T-helper 1 cell (primary cell): ENCODE results near the gene PEF1.

Source experiments
- DNase-seq, 5 donors: peaks; one replicate each; pipeline ENCODE4 v3.0.0-alpha.2; 2012 to 2020
- total RNA-seq, 4 donors: gene quantifications; one replicate each; lab custom pipeline; 2026; lab: John Stamatoyannopoulos, UW

PEF1 gene
- 28.6 to 47.1 (median 43.1) reads per million in 4 donors for total RNA-seq

GRCh38 chr1:31644560-31645273 lies at the start of gene PEF1:
PEF1 (minus strand) TSS chr1:31644876; CDS start chr1:31644864, 12 bp downstream.
- DNase-seq = peak; percentile 98 to 100 (median 98)

- no peak for DNase-seq
Observed at GRCh38 chr1:31693231-31693630, 48.6 kb upstream of the PEF1 start.

DNA sequence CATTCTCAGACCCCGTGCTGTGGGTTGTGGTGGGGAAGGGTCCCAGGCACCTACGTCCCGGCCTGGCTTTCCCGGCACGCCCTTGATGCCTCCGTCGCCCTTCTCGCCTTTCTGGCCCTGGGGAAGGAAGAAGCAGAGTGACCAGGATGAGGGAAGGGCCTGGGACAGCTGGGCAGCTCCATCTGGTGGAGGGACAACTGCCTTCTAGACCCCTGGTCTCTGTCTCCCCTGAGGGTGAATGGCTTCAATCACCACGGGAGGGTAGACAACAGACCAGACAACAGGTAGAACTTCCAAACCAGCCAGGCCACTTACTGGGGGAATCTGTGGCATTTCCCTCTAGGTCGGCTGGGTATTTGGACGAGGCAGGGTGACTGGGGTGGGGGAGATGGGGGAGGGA lies 47.3 kb upstream of the PEF1 start:
- no peak for DNase-seq

GRCh38 chr1:31691446-31691845 lies 46.8 kb upstream of the PEF1 start:
- DNase-seq = no peak

GRCh38 chr1:31690921-31691320 lies 46.2 kb upstream of the PEF1 start:
- no peak for DNase-seq

- no peak for DNase-seq
Observed at GRCh38 chr1:31689854-31690253, 45.2 kb upstream of the PEF1 start.

DNA sequence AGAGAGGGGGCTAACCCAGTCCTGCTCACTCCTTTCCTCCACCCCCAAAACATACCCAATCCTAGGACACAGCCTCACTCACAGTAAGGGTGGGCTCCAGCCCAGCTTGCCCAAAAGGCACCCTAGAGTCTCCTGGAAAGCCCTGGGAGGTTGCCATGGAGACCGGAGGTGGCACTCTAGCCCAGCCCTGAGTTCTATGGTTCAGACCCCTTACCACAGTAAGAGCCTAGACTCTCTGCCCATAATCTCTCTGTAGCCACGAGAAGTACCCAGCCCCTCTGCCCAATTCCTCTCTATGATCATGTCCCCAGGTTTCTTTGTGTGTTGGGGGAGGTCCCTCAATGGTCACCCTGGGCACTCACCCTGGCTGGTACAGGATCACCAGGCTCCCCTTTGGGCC lies 44.7 kb upstream of the PEF1 start:
- no peak for DNase-seq

DNA sequence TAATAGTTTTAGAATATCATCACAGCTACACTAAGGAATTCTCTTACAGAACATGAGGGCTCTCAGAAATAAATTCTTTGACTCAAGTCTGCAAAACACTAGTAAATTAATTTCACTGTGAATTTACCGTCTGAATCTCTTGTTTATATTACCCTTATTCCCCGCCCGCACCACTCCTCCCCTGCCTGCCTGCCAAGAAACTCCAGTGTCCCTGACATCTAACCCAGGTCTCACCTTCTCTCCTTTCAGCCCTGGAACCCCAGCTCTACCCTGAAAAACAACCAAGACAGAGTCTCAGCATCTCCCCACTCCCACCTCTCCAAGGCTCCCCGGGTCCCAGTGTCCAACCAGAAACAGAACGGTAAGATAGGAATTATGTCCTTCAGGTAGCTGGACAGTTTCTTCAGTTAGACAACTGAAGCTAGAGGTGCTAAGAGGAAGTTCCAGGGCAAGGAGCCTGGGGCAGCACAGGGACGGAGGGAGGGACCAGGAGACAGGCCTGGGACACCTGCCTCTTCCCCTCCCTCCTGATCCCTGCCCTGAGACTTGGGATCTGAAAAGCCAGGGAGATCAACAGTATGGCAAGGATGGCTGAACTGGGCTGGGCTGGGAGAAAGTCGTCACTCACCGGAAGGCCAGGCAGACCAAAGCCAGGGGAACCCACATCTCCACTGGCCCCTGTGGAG lies 43.7 kb upstream of the PEF1 start:
- no peak for DNase-seq

GRCh38 chr1:31687601-31688000 lies 42.9 kb upstream of the PEF1 start:
- no peak for DNase-seq

DNA sequence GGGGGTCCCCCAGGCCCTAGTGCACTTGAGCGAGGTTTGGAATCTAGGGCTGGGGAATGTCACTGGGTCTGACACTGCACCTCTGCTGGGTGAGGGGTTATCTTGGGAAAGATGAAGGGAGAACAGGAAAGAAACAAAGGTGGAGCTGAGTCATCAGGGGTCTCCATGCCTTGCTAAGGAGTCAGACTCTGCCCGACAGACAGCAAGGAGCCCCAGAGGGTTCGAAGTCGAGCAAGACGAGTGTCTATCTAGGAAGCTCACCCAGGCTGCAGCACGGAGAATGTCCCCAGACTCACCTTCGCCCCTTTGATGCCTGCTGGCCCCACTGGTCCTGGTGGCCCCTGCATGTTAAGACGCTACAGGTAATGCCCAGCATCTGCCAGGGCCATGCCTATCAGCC lies 41.1 kb upstream of the PEF1 start:
- no peak for DNase-seq

GRCh38 chr1:31683997-31684396 lies 39.3 kb upstream of the PEF1 start:
- DNase-seq = no peak

- no peak for DNase-seq
Observed at GRCh38 chr1:31681415-31681814, 36.7 kb upstream of the PEF1 start.

GRCh38 chr1:31679676-31680230 lies 35.1 kb upstream of the PEF1 start:
- no peak for DNase-seq

GRCh38 chr1:31679091-31679490 lies 34.4 kb upstream of the PEF1 start:
- no peak for DNase-seq

DNA sequence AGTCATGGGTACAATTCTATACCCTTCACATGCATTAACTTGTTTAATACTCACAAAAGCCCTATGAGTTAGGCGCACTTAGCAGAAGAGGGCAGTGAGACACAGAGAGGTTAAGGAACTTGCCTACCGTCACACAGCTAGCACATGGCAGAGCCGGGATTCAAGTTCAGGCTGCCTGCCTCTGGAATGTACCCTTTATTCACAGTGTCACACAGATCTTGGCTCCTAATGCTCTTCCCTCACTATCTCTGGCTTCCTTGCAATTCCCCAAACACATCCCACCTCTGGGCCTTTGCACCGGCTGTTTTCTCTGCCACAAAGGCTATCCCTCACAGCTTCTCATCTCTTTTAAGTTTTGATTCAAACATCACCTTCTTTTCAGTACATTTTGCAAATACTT lies 34.0 kb upstream of the PEF1 start:
- DNase-seq = no peak

- DNase-seq = no peak
Observed at GRCh38 chr1:31677949-31678348, 33.3 kb upstream of the PEF1 start.

- DNase-seq = no peak
Observed at GRCh38 chr1:31677401-31677800, 32.7 kb upstream of the PEF1 start.

DNA sequence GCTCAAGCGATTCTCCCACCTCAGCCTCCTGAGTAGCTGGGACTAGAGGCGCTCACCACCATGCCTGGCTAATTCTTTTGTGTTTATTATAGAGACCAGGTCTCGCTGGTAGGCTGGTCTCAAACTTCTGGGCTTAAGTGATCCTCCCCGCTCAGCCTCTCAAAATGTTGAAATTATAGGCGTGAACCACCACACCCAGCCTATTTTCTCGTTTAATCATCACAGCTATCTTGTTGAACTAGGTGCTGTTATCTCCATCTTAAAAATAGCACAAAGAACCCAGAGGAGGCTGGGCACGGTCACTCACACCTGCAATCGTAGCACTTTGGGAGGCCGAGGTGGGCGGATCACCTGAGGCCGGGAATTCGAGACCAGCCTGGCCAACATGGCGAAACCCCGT lies 31.1 kb upstream of the PEF1 start:
- no peak for DNase-seq

GRCh38 chr1:31675161-31675560 lies 30.5 kb upstream of the PEF1 start:
- DNase-seq = no peak

GRCh38 chr1:31674626-31675025 lies 29.9 kb upstream of the PEF1 start:
- DNase-seq = no peak

GRCh38 chr1:31673433-31673832 lies 28.8 kb upstream of the PEF1 start:
- DNase-seq = no peak

GRCh38 chr1:31672986-31673385 lies 28.3 kb upstream of the PEF1 start:
- no peak for DNase-seq

GRCh38 chr1:31671561-31672201 lies 27.0 kb upstream of the PEF1 start:
- no peak for DNase-seq

GRCh38 chr1:31671147-31671546 lies 26.5 kb upstream of the PEF1 start:
- no peak for DNase-seq
